ENCODE measurements around the gene STK24. TPM values are rescaled to one million over a fixed set of nuclear protein-coding genes. Genes with fewer than 3 reads are reported as not detected.

The STK24 gene
- total RNA-seq, 1 experiment from 2014 or later: 84.8 TPM

DNA sequence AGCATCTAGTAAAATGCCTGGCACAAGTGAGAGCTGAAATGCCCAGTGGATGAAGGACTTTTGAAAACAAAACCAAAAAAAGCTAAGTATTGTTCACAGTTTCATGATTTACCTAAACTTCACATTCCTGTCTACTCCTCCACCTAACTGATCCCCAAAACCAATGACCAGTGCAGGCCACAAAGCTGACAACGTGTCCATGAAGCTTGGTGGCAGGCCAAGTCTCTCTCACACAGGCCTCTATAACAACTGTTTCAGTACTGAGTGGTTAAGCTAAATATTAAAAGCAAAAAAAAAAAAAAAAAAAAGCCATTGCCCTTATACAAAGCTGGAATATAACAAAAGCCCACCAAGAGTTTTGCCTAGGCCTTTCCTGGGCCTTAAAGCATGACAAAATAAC lies 36.4 kb downstream of the STK24 start:
- Histone ChIP-seq H3K4me3 (ENCODE audit: low read depth, low read length, poor library complexity, severe bottlenecking) (no peak overlapping the region), H3K27me3 (replicated peaks; ENCODE audit: insufficient read depth, low read depth, low read length, poor library complexity) (no peaks in the 10 kb centered on the region), H3K9me3 (ENCODE audit: low read depth, low read length, poor library complexity, severe bottlenecking) (no peaks in the 10 kb centered on the region), H3K36me3 (ENCODE audit: insufficient read depth, low read length, poor library complexity, severe bottlenecking) (no peaks in the 10 kb centered on the region), H3K4me1 (ENCODE audit: insufficient read depth, low read length, poor library complexity, severe bottlenecking) (peaks cover 25% of the 10 kb centered on the region), H3K27ac (ENCODE audit: low read depth, low read length, poor library complexity, severe bottlenecking) (no peak overlapping the region)
- no TSS peak for BruUV-seq (replicated peaks)
- POLR2A ChIA-PET (ENCODE audit: low non-redundant PET): no interaction called here
- intact Hi-C loops (cut with micrococcal nuclease; ENCODE audit: unreplicated experiment): no loop called here
- TF ChIP-seq EZH2 (IDR thresholded peaks at IDR 0.05; ENCODE audit: borderline replicate concordance, low read depth, low read length, poor library complexity, severe bottlenecking): no peak
- TF ChIP-seq, protein P1, sequence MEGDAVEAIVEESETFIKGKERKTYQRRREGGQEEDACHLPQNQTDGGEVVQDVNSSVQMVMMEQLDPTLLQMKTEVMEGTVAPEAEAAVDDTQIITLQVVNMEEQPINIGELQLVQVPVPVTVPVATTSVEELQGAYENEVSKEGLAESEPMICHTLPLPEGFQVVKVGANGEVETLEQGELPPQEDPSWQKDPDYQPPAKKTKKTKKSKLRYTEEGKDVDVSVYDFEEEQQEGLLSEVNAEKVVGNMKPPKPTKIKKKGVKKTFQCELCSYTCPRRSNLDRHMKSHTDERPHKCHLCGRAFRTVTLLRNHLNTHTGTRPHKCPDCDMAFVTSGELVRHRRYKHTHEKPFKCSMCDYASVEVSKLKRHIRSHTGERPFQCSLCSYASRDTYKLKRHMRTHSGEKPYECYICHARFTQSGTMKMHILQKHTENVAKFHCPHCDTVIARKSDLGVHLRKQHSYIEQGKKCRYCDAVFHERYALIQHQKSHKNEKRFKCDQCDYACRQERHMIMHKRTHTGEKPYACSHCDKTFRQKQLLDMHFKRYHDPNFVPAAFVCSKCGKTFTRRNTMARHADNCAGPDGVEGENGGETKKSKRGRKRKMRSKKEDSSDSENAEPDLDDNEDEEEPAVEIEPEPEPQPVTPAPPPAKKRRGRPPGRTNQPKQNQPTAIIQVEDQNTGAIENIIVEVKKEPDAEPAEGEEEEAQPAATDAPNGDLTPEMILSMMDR (conservative IDR thresholded peaks at IDR 0.05; ENCODE audit: low read depth, low read length): no peak
- DNase-seq (ENCODE audit: low spot score): no peak
- CTCF ChIA-PET: interaction anchor here (0.6 kb wide), 1 partner anchor 362 kb away, joined by 7 read pairs; no protein-coding TSS in a partner anchor

DNA sequence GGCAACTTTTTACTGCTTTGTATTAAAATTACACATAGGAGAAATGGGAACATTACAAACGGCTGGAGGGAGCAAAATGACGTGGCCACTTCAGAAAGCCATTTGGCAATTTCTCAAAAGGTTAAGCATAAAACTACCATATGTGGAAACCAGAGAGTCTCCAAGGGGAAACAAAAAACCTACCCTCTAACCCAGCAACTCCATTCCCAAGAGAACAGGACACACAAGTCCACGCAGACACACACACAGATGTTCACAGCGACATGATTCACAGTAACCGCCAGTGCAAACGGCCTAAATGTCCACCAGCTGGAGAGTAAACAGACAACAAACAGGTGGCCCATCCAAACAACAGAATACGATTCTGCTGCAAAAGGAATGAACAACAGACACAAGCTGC lies 37.2 kb downstream of the STK24 start:
- no peaks in the 10 kb centered on the region for H3K27me3 ChIP-seq (replicated peaks; ENCODE audit: insufficient read depth, low read depth, low read length, poor library complexity)
- CTCF ChIA-PET: no interaction called here
- DNase-seq (ENCODE audit: low spot score): no peak
- POLR2A ChIA-PET (ENCODE audit: low non-redundant PET): no interaction called here
- H3K4me1 ChIP-seq (ENCODE audit: insufficient read depth, low read length, poor library complexity, severe bottlenecking): peaks cover 25% of the 10 kb centered on the region
- no TSS peak for BruUV-seq (replicated peaks)
- TF ChIP-seq, protein P1 (conservative IDR thresholded peaks at IDR 0.05; ENCODE audit: low read depth, low read length): no peak
- no peak for TF ChIP-seq EZH2 (IDR thresholded peaks at IDR 0.05; ENCODE audit: borderline replicate concordance, low read depth, low read length, poor library complexity, severe bottlenecking)
- no peaks in the 10 kb centered on the region for H3K36me3 ChIP-seq (ENCODE audit: insufficient read depth, low read length, poor library complexity, severe bottlenecking)
- no peak overlapping the region for H3K4me3 ChIP-seq (ENCODE audit: low read depth, low read length, poor library complexity, severe bottlenecking)
- H3K27ac ChIP-seq (ENCODE audit: low read depth, low read length, poor library complexity, severe bottlenecking): no peak overlapping the region
- intact Hi-C loops (cut with micrococcal nuclease; ENCODE audit: unreplicated experiment): no loop called here
- no peaks in the 10 kb centered on the region for H3K9me3 ChIP-seq (ENCODE audit: low read depth, low read length, poor library complexity, severe bottlenecking)

- H3K27me3 ChIP-seq (replicated peaks; ENCODE audit: insufficient read depth, low read depth, low read length, poor library complexity): no peaks in the 10 kb centered on the region
- intact Hi-C loops (cut with micrococcal nuclease; ENCODE audit: unreplicated experiment): no loop called here
- BruUV-seq (replicated peaks): no TSS peak
- H3K9me3 ChIP-seq (ENCODE audit: low read depth, low read length, poor library complexity, severe bottlenecking): no peaks in the 10 kb centered on the region
- H3K27ac ChIP-seq (ENCODE audit: low read depth, low read length, poor library complexity, severe bottlenecking): no peak overlapping the region
- POLR2A ChIA-PET (ENCODE audit: low non-redundant PET): no interaction called here
- H3K4me1 ChIP-seq (ENCODE audit: insufficient read depth, low read length, poor library complexity, severe bottlenecking): peaks cover 20% of the 10 kb centered on the region
- no peak overlapping the region for H3K4me3 ChIP-seq (ENCODE audit: low read depth, low read length, poor library complexity, severe bottlenecking)
- TF ChIP-seq, protein P1 (conservative IDR thresholded peaks at IDR 0.05; ENCODE audit: low read depth, low read length): no peak
- TF ChIP-seq EZH2 (IDR thresholded peaks at IDR 0.05; ENCODE audit: borderline replicate concordance, low read depth, low read length, poor library complexity, severe bottlenecking): no peak
- H3K36me3 ChIP-seq (ENCODE audit: insufficient read depth, low read length, poor library complexity, severe bottlenecking): no peaks in the 10 kb centered on the region
- CTCF ChIA-PET: no interaction called here
- no peak for DNase-seq (ENCODE audit: low spot score)
Observed at GRCh38 chr13:98538876-98539275, 38.0 kb downstream of the STK24 start.

All from A673 (cell line).